Neural cell (in vitro differentiated cells): ENCODE results near the gene PCDHA1. TPM values are rescaled to one million over a fixed set of nuclear protein-coding genes. Genes with fewer than 3 reads are reported as not detected.
A peak's percentile ranks its signal among the peaks of the same experiment; 100 is the strongest.

Source experiments
- H2AFZ ChIP-seq: fragments of 200-600, 300-800 bp; sonication (generic), shearing (Covaris generic); 2 replicates; pipeline ENCODE4 v1.6.0; 2014; ENCODE audit warnings: low read depth, mild to moderate bottlenecking, antibody characterized with exemption, low read length, moderate library complexity
- H3F3A ChIP-seq: fragments of 200-600 bp; shearing (Covaris generic); 2 replicates; pipeline ENCODE4 v1.6.1; 2016; ENCODE audit warnings: mild to moderate bottlenecking, moderate library complexity, mixed read lengths, antibody characterized with exemption, low read length; ENCODE audit not compliant: insufficient read depth, poor library complexity, severe bottlenecking
- H3K27ac ChIP-seq: fragments of 200-600, 300-800 bp; sonication (generic), shearing (Covaris generic); 2 replicates; pipeline ENCODE4 v1.5.1; 2014; ENCODE audit warnings: mild to moderate bottlenecking, low read length, moderate library complexity
- H3K27me3 ChIP-seq: fragments of 300-800, 200-600 bp; sonication (generic), shearing (Covaris generic); 2 replicates; pipeline ENCODE4 v1.6.0; 2014; ENCODE audit warnings: mild to moderate bottlenecking, low read depth, low read length, moderate library complexity; ENCODE audit not compliant: insufficient read depth
- H3K36me3 ChIP-seq: fragments of 300-800, 200-600 bp; sonication (generic), shearing (Covaris generic); 2 replicates; pipeline ENCODE4 v1.5.1; 2014; ENCODE audit warnings: mild to moderate bottlenecking, antibody characterized with exemption, low read length, moderate library complexity; ENCODE audit not compliant: insufficient read depth
- H3K4me2 ChIP-seq: fragments of 300-800, 200-600 bp; sonication (generic), shearing (Covaris generic); 2 replicates; pipeline ENCODE4 v1.6.0; 2014; ENCODE audit warnings: mild to moderate bottlenecking, low read length
- H3K4me3 ChIP-seq: fragments of 300-800, 200-600 bp; sonication (generic), shearing (Covaris generic); 2 replicates; pipeline ENCODE4 v1.5.1; 2014; ENCODE audit warnings: mild to moderate bottlenecking, low read length, moderate library complexity
- H3K79me2 ChIP-seq: fragments of 200-600 bp; shearing (Covaris generic); replicated peaks from 2 replicates; pipeline ENCODE4 v1.6.0; 2014; ENCODE audit warnings: mild to moderate bottlenecking, low read length, moderate library complexity; ENCODE audit not compliant: insufficient read depth
- H3K9ac ChIP-seq: fragments of 300-800, 200-600 bp; sonication (generic), shearing (Covaris generic); 2 replicates; pipeline ENCODE4 v1.6.1; 2016; ENCODE audit warnings: mild to moderate bottlenecking, low read length, mixed read lengths
- H3K9me2 ChIP-seq: fragments of 200-600 bp; shearing (Covaris generic); 2 replicates; pipeline ENCODE4 v1.6.1; 2016; ENCODE audit warnings: mild to moderate bottlenecking, low read length, mixed read lengths; ENCODE audit not compliant: insufficient read depth
- H3K9me3 ChIP-seq: fragments of 200-600, 300-800 bp; sonication (generic), shearing (Covaris generic); 2 replicates; pipeline ENCODE4 v1.6.1; 2016; ENCODE audit warnings: mild to moderate bottlenecking, mixed run types, low read length, moderate library complexity, mixed read lengths
- H4K20me1 ChIP-seq: fragments of 200-600 bp; shearing (Covaris generic); 2 replicates; pipeline ENCODE4 v1.6.1; 2016; ENCODE audit warnings: mild to moderate bottlenecking, mixed run types; ENCODE audit not compliant: insufficient read depth
- CTCF ChIP-seq: fragments of 450-650 bp; IDR thresholded peaks from 2 replicates; pipeline ENCODE4 v1.5.1; 2014; ENCODE audit warnings: antibody characterized with exemption, mild to moderate bottlenecking, moderate library complexity; ENCODE audit not compliant: poor library complexity, severe bottlenecking
- EP300 ChIP-seq: fragments of 450-650 bp; conservative IDR thresholded peaks from 2 replicates; pipeline ENCODE4 v1.6.1; 2014; ENCODE audit warnings: antibody characterized with exemption, mild to moderate bottlenecking, moderate library complexity; ENCODE audit not compliant: poor library complexity, severe bottlenecking
- EZH2 ChIP-seq: fragments of 200-600, 300-800 bp; shearing (Covaris generic), sonication (generic); IDR thresholded peaks from 2 replicates; pipeline ENCODE4 v1.6.1; 2014; ENCODE audit warnings: antibody characterized with exemption, low read length, borderline replicate concordance, mild to moderate bottlenecking; ENCODE audit not compliant: insufficient read depth, poor library complexity, severe bottlenecking
- MXI1 ChIP-seq: fragments of 450-650 bp; conservative IDR thresholded peaks from 2 replicates; pipeline ENCODE4 v1.6.1; 2014; ENCODE audit warnings: antibody characterized with exemption, mild to moderate bottlenecking; ENCODE audit not compliant: poor library complexity, severe bottlenecking
- POLR2AphosphoS5 ChIP-seq: IDR thresholded peaks from 2 replicates; pipeline ENCODE4 v1.6.1; 2012
- RAD21 ChIP-seq: fragments of 450-650 bp; conservative IDR thresholded peaks from 2 replicates; pipeline ENCODE4 v1.6.1; 2014; ENCODE audit warnings: antibody characterized with exemption, mild to moderate bottlenecking, moderate library complexity
- REST ChIP-seq: IDR thresholded peaks from 2 replicates; pipeline ENCODE4 v1.6.1; 2012; ENCODE audit warnings: borderline replicate concordance
- SMC3 ChIP-seq: fragments of 450-650 bp; conservative IDR thresholded peaks from 2 replicates; pipeline ENCODE4 v1.6.1; 2014; ENCODE audit warnings: antibody characterized with exemption, mild to moderate bottlenecking, moderate library complexity; ENCODE audit not compliant: poor library complexity
- TAF1 ChIP-seq: IDR thresholded peaks from 2 replicates; pipeline ENCODE4 v1.6.1; 2012; ENCODE audit warnings: low read depth
- polyA plus RNA-seq: library from polyadenylated mRNA; depleted of rRNA; stranded (reverse); fragments of >200 nt; gene quantifications from 2 replicates; pipeline ENCODE4 v1.2.3, GENCODE V29; 2014
- small RNA-seq, 3 experiments: library from RNA; depleted of rRNA; stranded (forward); fragments of <200 nt; gene quantifications; one replicate each; pipeline ENCODE3, GENCODE V24; 2012

The PCDHA1 gene
- polyA plus RNA-seq, 1 donor from 2014 or later, result 0.28 TPM

- Histone ChIP-seq H3K9ac (no peak within 1 kb of the TSS), H3K4me2 (no peak within 1 kb of the TSS), H3K79me2 (no peaks in the 10 kb centered on the region), H3K27ac (no peak within 1 kb of the TSS), H2AFZ (no peak within 1 kb of the TSS), H3K27me3 (no peaks in the 10 kb centered on the region), H3F3A (no peaks in the 10 kb centered on the region), H3K9me3 (no peaks in the 10 kb centered on the region), H3K36me3 (no peaks in the 10 kb centered on the region), H3K9me2 (no peaks in the 10 kb centered on the region), H3K4me3 (peak within 1 kb of the TSS; percentile 58), H4K20me1 (no peaks in the 10 kb centered on the region)
- no peak for TF ChIP-seq RAD21
- TF ChIP-seq POLR2AphosphoS5, result no peak
- TF ChIP-seq SMC3, result no peak
- TF ChIP-seq TAF1, result no peak
- TF ChIP-seq EZH2, result no peak
- TF ChIP-seq REST, result no peak
- TF ChIP-seq MXI1, result no peak
- TF ChIP-seq CTCF, result no peak
- no peak for TF ChIP-seq EP300
These were observed 264.9 kb downstream of the PCDHA1 start, which contains the start of gene PCDHB1 for GRCh38 chr5:141050622-141051520. PCDHB1 (plus strand) TSS chr5:141051374; CDS start chr5:141051471, 97 bp downstream.

- Histone ChIP-seq H4K20me1 (no peaks in the 10 kb centered on the region), H3K4me3 (peak overlapping the region; percentile 58), H3K27me3 (no peaks in the 10 kb centered on the region), H3K4me2 (no peak overlapping the region), H3K9ac (no peak overlapping the region), H3K9me2 (no peaks in the 10 kb centered on the region), H3K27ac (no peak overlapping the region), H3F3A (no peaks in the 10 kb centered on the region), H3K79me2 (no peaks in the 10 kb centered on the region), H3K36me3 (no peaks in the 10 kb centered on the region), H3K9me3 (no peaks in the 10 kb centered on the region), H2AFZ (no peak overlapping the region)
- no peak for TF ChIP-seq EZH2
These were observed 265.6 kb downstream of the PCDHA1 start for GRCh38 chr5:141051521-141051866.

Small RNAs within 50 kb of the gene (small RNA-seq; reads per million reads assigned to genes)
- gene AC010223.1, result 0 reads per million in 3 experiments

Other genes with a start within 250 kb of the PCDHA1 start
- 1.0 TPM in 1 of 2 replicates, not detected in the other for gene EIF4EBP3, start 238.5 kb upstream of the PCDHA1 start, polyA plus RNA-seq
- gene SRA1, start 228.7 kb upstream of the PCDHA1 start, polyA plus RNA-seq, result 73.5 and 76.2 TPM in 2 replicates
- 131 and 149 TPM in 2 replicates for gene APBB3, start 221.5 kb upstream of the PCDHA1 start, polyA plus RNA-seq
- 8.1 and 8.8 TPM in 2 replicates for gene SLC35A4, start 221.3 kb upstream of the PCDHA1 start, polyA plus RNA-seq
- gene CD14, start 153.0 kb upstream of the PCDHA1 start, polyA plus RNA-seq, result 1.5 TPM in 1 of 2 replicates, not detected in the other
- gene TMCO6, start 146.7 kb upstream of the PCDHA1 start, polyA plus RNA-seq, result 23.5 and 37.5 TPM in 2 replicates
- 131 and 162 TPM in 2 replicates for gene NDUFA2, start 138.5 kb upstream of the PCDHA1 start, polyA plus RNA-seq
- 202 and 264 TPM in 2 replicates for gene IK, start 138.3 kb upstream of the PCDHA1 start, polyA plus RNA-seq
- gene WDR55, start 121.2 kb upstream of the PCDHA1 start, polyA plus RNA-seq, result 20.4 and 20.7 TPM in 2 replicates
- gene DND1, start 112.6 kb upstream of the PCDHA1 start, polyA plus RNA-seq, result 4.2 and 4.4 TPM in 2 replicates
- gene HARS1, start 94.8 kb upstream of the PCDHA1 start, polyA plus RNA-seq, result 76.3 and 80.2 TPM in 2 replicates
- 93.9 and 102 TPM in 2 replicates for gene HARS2, start 94.7 kb upstream of the PCDHA1 start, polyA plus RNA-seq
- gene ZMAT2, start 85.7 kb upstream of the PCDHA1 start, polyA plus RNA-seq, result 148 and 170 TPM in 2 replicates
- 8.7 and 9.9 TPM in 2 replicates for gene PCDHA2, start 8.7 kb downstream of the PCDHA1 start, polyA plus RNA-seq
- gene PCDHA3, start 14.9 kb downstream of the PCDHA1 start, polyA plus RNA-seq, result 1.7 and 3.0 TPM in 2 replicates
- gene PCDHA4, start 20.9 kb downstream of the PCDHA1 start, polyA plus RNA-seq, result 43.6 and 47.6 TPM in 2 replicates
- gene PCDHA5, start 35.5 kb downstream of the PCDHA1 start, polyA plus RNA-seq, result 1.4 and 2.2 TPM in 2 replicates
- 2.5 and 3.6 TPM in 2 replicates for gene PCDHA6, start 41.8 kb downstream of the PCDHA1 start, polyA plus RNA-seq
- gene PCDHA7, start 48.1 kb downstream of the PCDHA1 start, polyA plus RNA-seq, result 2.9 and 3.3 TPM in 2 replicates
- gene PCDHA8, start 55.0 kb downstream of the PCDHA1 start, polyA plus RNA-seq, result 0.66 and 1.4 TPM in 2 replicates
- 0.56 and 0.88 TPM in 2 replicates for gene PCDHA9, start 62.2 kb downstream of the PCDHA1 start, polyA plus RNA-seq
- gene PCDHA10, start 69.8 kb downstream of the PCDHA1 start, polyA plus RNA-seq, result 5.5 and 6.7 TPM in 2 replicates
- 5.3 and 7.3 TPM in 2 replicates for gene PCDHA11, start 82.8 kb downstream of the PCDHA1 start, polyA plus RNA-seq
- 12.8 and 13.9 TPM in 2 replicates for gene PCDHA12, start 89.2 kb downstream of the PCDHA1 start, polyA plus RNA-seq
- 0.89 and 1.2 TPM in 2 replicates for gene PCDHA13, start 96.0 kb downstream of the PCDHA1 start, polyA plus RNA-seq
- gene PCDHAC1, start 140.2 kb downstream of the PCDHA1 start, polyA plus RNA-seq, result 2.4 and 3.3 TPM in 2 replicates
- 7.6 and 9.3 TPM in 2 replicates for gene PCDHAC2, start 180.3 kb downstream of the PCDHA1 start, polyA plus RNA-seq